H9 (cell line): Measurements from ENCODE around the gene RIPK1. TPM values are rescaled to one million over a fixed set of nuclear protein-coding genes. Genes with fewer than 3 reads are reported as not detected.

Source experiments
- DNase-seq: peaks from one replicate; pipeline ENCODE4 v3.0.0-alpha.2; 2017
- H2AFZ ChIP-seq: one replicate; pipeline ENCODE4 v1.6.1; 2013; ENCODE audit warnings: mild to moderate bottlenecking, low read length, control low read depth, moderate library complexity
- H2AK5ac ChIP-seq: 2 replicates; pipeline ENCODE4 v1.6.1; 2013; ENCODE audit warnings: low read length, control low read depth, mixed read lengths; ENCODE audit not compliant: insufficient read length
- H2BK120ac ChIP-seq: one replicate; pipeline ENCODE4 v1.6.1; 2013; ENCODE audit warnings: low read depth, mild to moderate bottlenecking, low read length, control low read depth, inconsistent platforms; ENCODE audit not compliant: poor library complexity, severe bottlenecking
- H2BK12ac ChIP-seq: 2 replicates; pipeline ENCODE4 v1.6.1; 2013; ENCODE audit warnings: low read length, control low read depth, mixed read lengths, low read depth; ENCODE audit not compliant: insufficient read length
- H2BK15ac ChIP-seq: 2 replicates; pipeline ENCODE4 v1.6.1; 2013; ENCODE audit warnings: low read depth, low read length, control low read depth
- H2BK20ac ChIP-seq: one replicate; pipeline ENCODE4 v1.6.1; 2013; ENCODE audit warnings: low read depth, mild to moderate bottlenecking, low read length, control low read depth, inconsistent platforms; ENCODE audit not compliant: poor library complexity, severe bottlenecking
- H2BK5ac ChIP-seq: 2 replicates; pipeline ENCODE4 v1.6.1; 2013; ENCODE audit warnings: low read length, control low read depth, mixed read lengths; ENCODE audit not compliant: insufficient read length
- H3K14ac ChIP-seq: 2 replicates; pipeline ENCODE4 v1.6.1; 2013; ENCODE audit warnings: low read length, control low read depth; ENCODE audit not compliant: insufficient read depth
- H3K18ac ChIP-seq: 2 replicates; pipeline ENCODE4 v1.6.1; 2013; ENCODE audit warnings: low read depth, mild to moderate bottlenecking, mixed read lengths, low read length, control low read depth; ENCODE audit not compliant: insufficient read length
- H3K23ac ChIP-seq: 2 replicates; pipeline ENCODE4 v1.6.1; 2013; ENCODE audit warnings: low read length, control low read depth, mixed read lengths, low read depth; ENCODE audit not compliant: insufficient read length
- H3K23me2 ChIP-seq: 2 replicates; pipeline ENCODE4 v1.6.1; 2013; ENCODE audit warnings: low read depth, mild to moderate bottlenecking, mixed read lengths, low read length, control low read depth; ENCODE audit not compliant: insufficient read length, poor library complexity, severe bottlenecking
- H3K27ac ChIP-seq: 2 replicates; pipeline ENCODE4 v1.5.1; 2013; ENCODE audit warnings: low read length, control low read depth, mixed read lengths, low read depth; ENCODE audit not compliant: insufficient read length
- H3K27me3 ChIP-seq: 2 replicates; pipeline ENCODE4 v1.6.1; 2013; ENCODE audit warnings: low read length, control low read depth, inconsistent platforms; ENCODE audit not compliant: insufficient read depth
- H3K4ac ChIP-seq: 2 replicates; pipeline ENCODE4 v1.6.1; 2013; ENCODE audit warnings: low read depth, mild to moderate bottlenecking, control low read depth, inconsistent platforms, low read length, moderate library complexity
- H3K4me1 ChIP-seq: 2 replicates; pipeline ENCODE4 v1.6.1; 2013; ENCODE audit warnings: low read length, control low read depth, inconsistent platforms; ENCODE audit not compliant: insufficient read depth
- H3K4me2 ChIP-seq: 2 replicates; pipeline ENCODE4 v1.6.1; 2013; ENCODE audit warnings: low read length, control low read depth, mixed read lengths; ENCODE audit not compliant: insufficient read length, insufficient read depth
- H3K56ac ChIP-seq: 2 replicates; pipeline ENCODE4 v1.6.1; 2013; ENCODE audit warnings: low read depth, mild to moderate bottlenecking, mixed read lengths, low read length, control low read depth; ENCODE audit not compliant: insufficient read length
- H3K79me1 ChIP-seq: 2 replicates; pipeline ENCODE4 v1.6.1; 2013; ENCODE audit warnings: low read depth, mild to moderate bottlenecking, moderate library complexity, low read length, control low read depth, inconsistent platforms; ENCODE audit not compliant: insufficient read depth, poor library complexity, severe bottlenecking
- H3K79me2 ChIP-seq: 2 replicates; pipeline ENCODE4 v1.6.1; 2013; ENCODE audit warnings: low read length, control low read depth, inconsistent platforms; ENCODE audit not compliant: insufficient read depth
- H3K9ac ChIP-seq: 2 replicates; pipeline ENCODE4 v1.6.1; 2013; ENCODE audit warnings: low read length, control low read depth, mixed read lengths; ENCODE audit not compliant: insufficient read length; ENCODE audit errors: extremely low read depth
- H3K9me3 ChIP-seq: one replicate; pipeline ENCODE4 v1.6.1; 2013; ENCODE audit warnings: low read depth, low read length, inconsistent platforms; ENCODE audit not compliant: control insufficient read depth
- H3T11ph ChIP-seq: one replicate; pipeline ENCODE4 v1.6.1; 2013; ENCODE audit warnings: mild to moderate bottlenecking, low read length, control low read depth, inconsistent platforms
- H4K20me1 ChIP-seq: one replicate; pipeline ENCODE4 v1.6.1; 2013; ENCODE audit not compliant: control insufficient read depth, insufficient read length, insufficient read depth
- H4K5ac ChIP-seq: 2 replicates; pipeline ENCODE4 v1.6.1; 2013; ENCODE audit warnings: low read depth, mild to moderate bottlenecking, mixed read lengths, low read length, control low read depth; ENCODE audit not compliant: insufficient read length
- H4K8ac ChIP-seq: replicated peaks from 2 replicates; pipeline ENCODE4 v1.6.1; 2013; ENCODE audit warnings: low read length, control low read depth, mixed read lengths, low read depth; ENCODE audit not compliant: insufficient read length
- H4K91ac ChIP-seq: 2 replicates; pipeline ENCODE4 v1.6.1; 2013; ENCODE audit warnings: low read depth, mild to moderate bottlenecking, moderate library complexity, mixed read lengths, low read length, control low read depth; ENCODE audit not compliant: insufficient read length
- H3K27ac Mint-ChIP-seq, 3 experiments: 2 replicates in 2 of 3; 3 replicates in 1 of 3; pipeline ENCODE4 v1.8.0; 2020 to 2021; ENCODE audit warnings: mixed read lengths in 3 of 3, mild to moderate bottlenecking in 1 of 3, moderate library complexity in 1 of 3
- H3K27me3 Mint-ChIP-seq: 2 replicates; pipeline ENCODE4 v1.8.0; 2021; ENCODE audit warnings: low read depth, mild to moderate bottlenecking, moderate library complexity, mixed read lengths
- H3K36me3 Mint-ChIP-seq, 3 experiments: 2 replicates in 2 of 3; 3 replicates in 1 of 3; pipeline ENCODE4 v1.8.0; 2020 to 2021; ENCODE audit warnings: low read depth in 3 of 3, mixed read lengths in 3 of 3; ENCODE audit not compliant: insufficient read depth in 1 of 3
- H3K4me1 Mint-ChIP-seq, 2 experiments: 2 replicates each; pipeline ENCODE4 v1.8.0; 2020; ENCODE audit warnings: mixed read lengths in 2 of 2
- H3K4me3 Mint-ChIP-seq, 2 experiments: 2 replicates in 1 of 2; 3 replicates in 1 of 2; pipeline ENCODE4 v1.8.0; 2020 to 2021; ENCODE audit warnings: mild to moderate bottlenecking in 2 of 2, mixed read lengths in 2 of 2, moderate library complexity in 1 of 2
- H3K9me3 Mint-ChIP-seq, 2 experiments: 2 replicates in 1 of 2; 3 replicates in 1 of 2; pipeline ENCODE4 v1.8.0; 2020; ENCODE audit warnings: mild to moderate bottlenecking in 2 of 2, mixed read lengths in 2 of 2, moderate library complexity in 1 of 2
- CTCF ChIP-seq: fragments of 200-600 bp; sonication (generic); conservative IDR thresholded peaks from 3 replicates; pipeline ENCODE4 v1.8.0; 2021; ENCODE audit warnings: antibody characterized with exemption, mild to moderate bottlenecking
- WGBS: extraction: QIAGEN DNeasy Blood & Tissue Kit; methylation state at CpG from one replicate; pipeline ENCODE4 v1.1.7; 2013; ENCODE audit warnings: missing lambda C conversion rate, low lambda C conversion rate, mixed read lengths; ENCODE audit not compliant: insufficient read length; ENCODE audit errors: extremely low coverage; 5-methylcytosine and 5-hydroxymethylcytosine counted together
- total RNA-seq: library from RNA; stranded (reverse); gene quantifications from 2 replicates; pipeline ENCODE4 v1.2.1, GENCODE V29; 2021

Gene RIPK1
- total RNA-seq, 1 experiment from 2014 or later = 24.6 TPM

- H2AFZ ChIP-seq = no peak overlapping the region
- no peak for DNase-seq
- Mint-ChIP-seq H3K4me3 (peak overlapping the region in 1 of 2 experiments; percentile 45; a peak in 1 of 5 replicates), H3K9me3 (peaks cover 3% of the 10 kb centered on the region in 2 experiments; a peak in 1 of 5 replicates), H3K27ac (peak overlapping the region in 1 of 3 experiments; percentile 71; a peak in 3 of 7 replicates), H3K4me1 (peaks cover 34 to 72% of the 10 kb centered on the region in 2 experiments), H3K27me3 (no peaks in the 10 kb centered on the region; the same call in none of the 2 replicates), H3K36me3 (no peaks in the 10 kb centered on the region; a peak in 1 of 7 replicates)
- H3K18ac ChIP-seq = no peak overlapping the region
- H3K23me2 ChIP-seq = peaks cover 7% of the 10 kb centered on the region
- no peak overlapping the region for H3K4ac ChIP-seq
- H4K91ac ChIP-seq = no peak overlapping the region
- no peak overlapping the region for H3K23ac ChIP-seq
- no peaks in the 10 kb centered on the region for H3K79me1 ChIP-seq
- peaks cover 24% of the 10 kb centered on the region for H3K4me1 ChIP-seq
- H4K20me1 ChIP-seq = no peaks in the 10 kb centered on the region
- H3K27ac ChIP-seq = peak overlapping the region; percentile 100
- H3K4me2 ChIP-seq = no peak overlapping the region
- H3K27me3 ChIP-seq = no peaks in the 10 kb centered on the region
- no peak overlapping the region for H3T11ph ChIP-seq
- no peak overlapping the region for H2BK15ac ChIP-seq
- H4K5ac ChIP-seq = no peak overlapping the region
- no peaks in the 10 kb centered on the region for H3K9me3 ChIP-seq
- TF ChIP-seq CTCF = peak; percentile 35; the same call in 1 of the 3 replicates
- no peak overlapping the region for H3K14ac ChIP-seq
- no peak overlapping the region for H3K56ac ChIP-seq
- no peak overlapping the region for H2BK5ac ChIP-seq
- no peak overlapping the region for H3K9ac ChIP-seq
- no peak overlapping the region for H2BK20ac ChIP-seq
- H4K8ac ChIP-seq = no peak overlapping the region
- no peaks in the 10 kb centered on the region for H3K79me2 ChIP-seq
- H2BK120ac ChIP-seq = no peak overlapping the region
- no peak overlapping the region for H2AK5ac ChIP-seq
- WGBS = no CpG with 5 or more reads among the region's 6 CpGs
- H2BK12ac ChIP-seq = no peak overlapping the region
Measured at GRCh38 chr6:3164388-3164787, 96.1 kb downstream of the RIPK1 start.

Other genes starting within 250 kb of the RIPK1 start
- 18.4 and 20.5 TPM in 2 replicates for gene SERPINB1, start 226.6 kb upstream of the RIPK1 start, total RNA-seq
- 382 and 390 TPM in 2 replicates for gene SERPINB9, start 165.2 kb upstream of the RIPK1 start, total RNA-seq
- 39.0 and 40.6 TPM in 2 replicates for gene SERPINB6, start 96.9 kb upstream of the RIPK1 start, total RNA-seq
- gene NQO2, start 68.6 kb upstream of the RIPK1 start, total RNA-seq = 105 and 106 TPM in 2 replicates
- 48.7 and 50.2 TPM in 2 replicates for gene BPHL, start 50.2 kb downstream of the RIPK1 start, total RNA-seq
- gene TUBB2A, start 89.0 kb downstream of the RIPK1 start, total RNA-seq = 258 and 268 TPM in 2 replicates
- 317 and 320 TPM in 2 replicates for gene TUBB2B, start 159.2 kb downstream of the RIPK1 start, total RNA-seq
- gene PSMG4, start 190.5 kb downstream of the RIPK1 start, total RNA-seq = 27.3 and 29.3 TPM in 2 replicates